ENCODE data around the gene ARID3C. TPM values are rescaled to one million over a fixed set of nuclear protein-coding genes. Genes with fewer than 3 reads are reported as not detected.
"Not testable (repeated sequence)": the region's sequence is repeated elsewhere in the genome, so short reads cannot be mapped to it uniquely, and the experiment has no call there.

The ARID3C gene
- polyA plus RNA-seq, 4 donors = 0.11 to 0.22 (median 0.17) TPM; not detected in 1

GRCh38 chr9:34653151-34654072, 24.5 kb upstream of the ARID3C start:
- no peak for DNase-seq (ENCODE audit: low read depth in 4 of 4, low spot score in 3 of 4)

GRCh38 chr9:34652602-34653000, 23.7 kb upstream of the ARID3C start:
- DNase-seq (ENCODE audit: low read depth in 4 of 4, low spot score in 3 of 4) = no peak

GRCh38 chr9:34651876-34652601, 23.2 kb upstream of the ARID3C start, which contains the start of gene IL11RA:
Gene IL11RA, plus strand, starts transcription at chr9:34652185. Its CDS starts 3,033 bp downstream, at chr9:34655218.
- DNase-seq (ENCODE audit: low read depth in 4 of 4, low spot score in 3 of 4) = peak in 1 of 4 donors; percentile 68

GRCh38 chr9:34651321-34651720, 22.5 kb upstream of the ARID3C start:
- no peak for DNase-seq (ENCODE audit: low read depth in 4 of 4, low spot score in 3 of 4)

- DNase-seq (ENCODE audit: low read depth in 4 of 4, low spot score in 3 of 4) = no peak
Observed at GRCh38 chr9:34650816-34651215, 21.9 kb upstream of the ARID3C start.

GRCh38 chr9:34648673-34649072, 19.8 kb upstream of the ARID3C start:
- no peak for DNase-seq (ENCODE audit: low read depth in 4 of 4, low spot score in 3 of 4)

GRCh38 chr9:34647651-34648050, 18.8 kb upstream of the ARID3C start:
- DNase-seq (ENCODE audit: low read depth in 4 of 4, low spot score in 3 of 4) = no peak

- DNase-seq (ENCODE audit: low read depth in 4 of 4, low spot score in 3 of 4) = no peak
Observed at GRCh38 chr9:34647084-34647403, 18.2 kb upstream of the ARID3C start.

- peak in 2 of 4 donors; percentile 82 to 84 for DNase-seq (ENCODE audit: low read depth in 4 of 4, low spot score in 3 of 4)
Observed at GRCh38 chr9:34646211-34647083, 17.6 kb upstream of the ARID3C start, which contains the start of gene GALT. Gene GALT, plus strand, starts transcription at chr9:34646675. Its CDS starts 30 bp downstream, at chr9:34646705.

GRCh38 chr9:34644766-34645314, 16.0 kb upstream of the ARID3C start:
- no peak for DNase-seq (ENCODE audit: low read depth in 4 of 4, low spot score in 3 of 4)

- no peak for DNase-seq (ENCODE audit: low read depth in 4 of 4, low spot score in 3 of 4)
Observed at GRCh38 chr9:34642679-34643078, 13.8 kb upstream of the ARID3C start.

GRCh38 chr9:34639322-34639721, 10.5 kb upstream of the ARID3C start:
- not testable (repeated sequence) for DNase-seq (ENCODE audit: low read depth in 4 of 4, low spot score in 3 of 4)

- DNase-seq (ENCODE audit: low read depth in 4 of 4, low spot score in 3 of 4) = no peak
Observed at GRCh38 chr9:34638138-34638445, 9.2 kb upstream of the ARID3C start.

GRCh38 chr9:34637356-34638137, 8.7 kb upstream of the ARID3C start, which contains the start of gene SIGMAR1:
Gene SIGMAR1, minus strand, starts transcription at chr9:34637787. Its CDS starts 90 bp downstream, at chr9:34637697.
- DNase-seq (ENCODE audit: low read depth in 4 of 4, low spot score in 3 of 4) = peak; percentile 79 to 88 (median 82)

- DNase-seq (ENCODE audit: low read depth in 4 of 4, low spot score in 3 of 4) = no peak
Observed at GRCh38 chr9:34636791-34637355, 8.0 kb upstream of the ARID3C start.

GRCh38 chr9:34635556-34635955, 6.7 kb upstream of the ARID3C start:
- DNase-seq (ENCODE audit: low read depth in 4 of 4, low spot score in 3 of 4) = no peak

GRCh38 chr9:34634551-34635248, 5.8 kb upstream of the ARID3C start:
- DNase-seq (ENCODE audit: low read depth in 4 of 4, low spot score in 3 of 4) = no peak

GRCh38 chr9:34633851-34634550, 5.1 kb upstream of the ARID3C start:
- DNase-seq (ENCODE audit: low read depth in 4 of 4, low spot score in 3 of 4) = no peak
